H7 (cell line): Measurements from ENCODE around the gene SCLY. TPM values are rescaled to one million over a fixed set of nuclear protein-coding genes. Genes with fewer than 3 reads are reported as not detected.

Experiments used
- DNase-seq: peaks from one replicate; pipeline ENCODE4 v3.0.0; 2012
- H3K27me3 ChIP-seq: 2 replicates; pipeline ENCODE4 v1.6.0; 2011; ENCODE audit warnings: mild to moderate bottlenecking, low read length; ENCODE audit not compliant: control insufficient read depth, insufficient read depth
- H3K36me3 ChIP-seq: replicated peaks from 2 replicates; pipeline ENCODE4 v1.5.1; 2011; ENCODE audit warnings: low read length; ENCODE audit not compliant: control insufficient read depth, insufficient read depth
- H3K4me3 ChIP-seq: 2 replicates; pipeline ENCODE4 v1.5.1; 2011; ENCODE audit warnings: low read depth, mild to moderate bottlenecking, control low read depth, low read length, moderate library complexity; ENCODE audit not compliant: insufficient read depth
- total RNA-seq: library from RNA; depleted of rRNA; stranded (reverse); fragments of >200 nt; shearing (Covaris generic); gene quantifications from 2 replicates; pipeline ENCODE4 v1.2.3, GENCODE V29; 2014; rRNA removed

Gene SCLY
- total RNA-seq, 1 experiment from 2014 or later, result 53.0 TPM

GRCh38 chr2:238142382-238143205, 81.8 kb downstream of the SCLY start:
- no peaks in the 10 kb centered on the region for H3K27me3 ChIP-seq

GRCh38 chr2:238143239-238143951, 82.6 kb downstream of the SCLY start:
- DNase-seq, result no peak
- H3K4me3 ChIP-seq, result no peak overlapping the region
- no peaks in the 10 kb centered on the region for H3K36me3 ChIP-seq
- no peaks in the 10 kb centered on the region for H3K27me3 ChIP-seq

More at GRCh38 chr2:238142382-238143205, 81.8 kb downstream of the SCLY start:
- H3K36me3 ChIP-seq, result no peaks in the 10 kb centered on the region
- no peak for DNase-seq
- no peak overlapping the region for H3K4me3 ChIP-seq

GRCh38 chr2:238144262-238144661, 83.5 kb downstream of the SCLY start:
- no peak overlapping the region for H3K4me3 ChIP-seq
- no peak for DNase-seq
- no peaks in the 10 kb centered on the region for H3K27me3 ChIP-seq
- no peaks in the 10 kb centered on the region for H3K36me3 ChIP-seq

- DNase-seq, result no peak
- H3K4me3 ChIP-seq, result no peak overlapping the region
- H3K27me3 ChIP-seq, result no peaks in the 10 kb centered on the region
- H3K36me3 ChIP-seq, result no peaks in the 10 kb centered on the region
Observed at GRCh38 chr2:238145046-238145445, 84.2 kb downstream of the SCLY start.

- no peak overlapping the region for H3K4me3 ChIP-seq
- no peaks in the 10 kb centered on the region for H3K27me3 ChIP-seq
- H3K36me3 ChIP-seq, result no peaks in the 10 kb centered on the region
- DNase-seq, result no peak
Observed at GRCh38 chr2:238145851-238146250, 85.0 kb downstream of the SCLY start.

GRCh38 chr2:238146884-238147544, 86.2 kb downstream of the SCLY start:
- DNase-seq, result no peak
- Histone ChIP-seq H3K27me3 (no peaks in the 10 kb centered on the region), H3K4me3 (no peak overlapping the region), H3K36me3 (no peaks in the 10 kb centered on the region)

GRCh38 chr2:238148981-238149380, 88.2 kb downstream of the SCLY start:
- H3K4me3 ChIP-seq, result no peak overlapping the region
- no peaks in the 10 kb centered on the region for H3K36me3 ChIP-seq
- no peak for DNase-seq
- no peaks in the 10 kb centered on the region for H3K27me3 ChIP-seq

Other genes with a start within 250 kb of the SCLY start
- gene RAMP1, start 201.4 kb upstream of the SCLY start, total RNA-seq, result 0.17 and 0.78 TPM in 2 replicates
- gene UBE2F, start 94.0 kb upstream of the SCLY start, total RNA-seq, result 36.9 and 54.8 TPM in 2 replicates
- 0.81 and 1.5 TPM in 2 replicates for gene ESPNL, start 39.3 kb downstream of the SCLY start, total RNA-seq
- 0.04 and 0.10 TPM in 2 replicates for gene KLHL30, start 77.7 kb downstream of the SCLY start, total RNA-seq
- 8.8 and 11.2 TPM in 2 replicates for gene ERFE, start 98.0 kb downstream of the SCLY start, total RNA-seq
- gene ILKAP, start 142.7 kb downstream of the SCLY start, total RNA-seq, result 12.8 and 18.5 TPM in 2 replicates
- 52.2 and 67.4 TPM in 2 replicates for gene HES6, start 179.0 kb downstream of the SCLY start, total RNA-seq
- gene PER2, start 227.6 kb downstream of the SCLY start, total RNA-seq, result 3.6 and 4.8 TPM in 2 replicates